ENCODE data around the gene LYRM2.

GRCh38 chr6:89555806-89556205 lies 82.7 kb downstream of the LYRM2 start:
- no peak for TF ChIP-seq CTCF (IDR thresholded peaks at IDR 0.05)
- no peak for TF ChIP-seq POLR2AphosphoS5 (IDR thresholded peaks at IDR 0.05; ENCODE audit: low read depth, low read length)

All from Panc1 (cell line).